Ascending aorta (tissue), 2 donors: ENCODE results near the gene HS2ST1. TPM values are rescaled to one million over a fixed set of nuclear protein-coding genes. Genes with fewer than 3 reads are reported as not detected.

Source experiments
- DNase-seq, 2 donors: peaks; one replicate each; pipeline ENCODE4 v3.0.0-alpha.2; 2019; ENCODE audit warnings: low spot score in 2 of 2
- H3K27ac ChIP-seq, 2 donors: fragments of 200-600 bp; sonication (generic); one replicate each; pipeline ENCODE4 v1.5.1; 2016 to 2017; ENCODE audit warnings: mild to moderate bottlenecking in 1 of 2
- H3K27me3 ChIP-seq: fragments of 200-600 bp; sonication (generic); one replicate; pipeline ENCODE4 v1.5.1; 2017
- H3K36me3 ChIP-seq, 2 donors: fragments of 200-600 bp; sonication (generic); one replicate each; pipeline ENCODE4 v1.5.1; 2016
- H3K4me1 ChIP-seq, 2 donors: fragments of 200-600 bp; sonication (generic); one replicate each; pipeline ENCODE4 v1.5.1; 2016 to 2017; ENCODE audit warnings: mild to moderate bottlenecking in 1 of 2
- H3K4me3 ChIP-seq, 2 donors: fragments of 200-600 bp; sonication (generic); one replicate each; pipeline ENCODE4 v1.5.1; 2016 to 2017; ENCODE audit warnings: mild to moderate bottlenecking in 1 of 2
- H3K9me3 ChIP-seq, 2 donors: fragments of 200-600 bp; sonication (generic); one replicate each; pipeline ENCODE4 v1.5.1; 2016
- intact Hi-C: fragments of 100-400 bp; cut with DNase I; formaldehyde crosslinking; loops from one replicate; pipeline ENCODE4 v1.15.1; 2023
- total RNA-seq: library from RNA; depleted of rRNA; stranded (reverse); fragments of >200 nt; gene quantifications from one replicate; pipeline ENCODE4 v1.1.0, GENCODE V29; 2016
- TF ChIP-seq, protein P1 (sequence below), 3 experiments: fragments of 200-600 bp in 2 of 3; fragments of 450-650 bp in 1 of 3; sonication (generic) in 2 of 3; IDR thresholded peaks; one replicate each; pipeline ENCODE4 v1.5.1; 2016 to 2019; ENCODE audit warnings: antibody characterized with exemption in 3 of 3, mild to moderate bottlenecking in 1 of 3, moderate library complexity in 1 of 3

HS2ST1 gene
- total RNA-seq, 1 donor from 2014 or later, result 15.8 TPM

DNA sequence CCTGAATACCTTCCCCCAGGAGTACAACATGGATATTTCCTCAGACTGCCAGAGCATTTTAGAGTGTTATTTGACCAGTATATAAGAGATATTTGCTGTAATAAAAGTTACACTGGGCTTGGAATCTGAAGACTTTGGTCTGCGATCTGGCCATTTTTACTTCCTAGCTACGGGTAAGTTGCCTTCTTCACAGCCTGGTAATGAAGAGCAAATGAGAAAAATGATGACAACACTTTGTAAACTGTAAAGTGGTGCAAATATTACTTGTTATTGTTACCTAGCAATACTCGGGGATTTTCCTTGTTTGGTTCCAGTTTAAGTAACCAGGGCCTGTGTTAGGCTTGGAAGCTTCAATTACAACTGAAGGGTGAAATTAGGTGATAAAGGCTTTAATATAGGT is 233.4 kb downstream of the HS2ST1 start:
- no peak for DNase-seq
- Histone ChIP-seq H3K4me3 (no peak overlapping the region), H3K27me3 (no peaks in the 10 kb centered on the region), H3K36me3 (no peaks in the 10 kb centered on the region), H3K9me3 (no peaks in the 10 kb centered on the region), H3K27ac (no peak overlapping the region), H3K4me1 (peaks cover 0 to 9% of the 10 kb centered on the region in 2 donors)
- TF ChIP-seq, protein P1, sequence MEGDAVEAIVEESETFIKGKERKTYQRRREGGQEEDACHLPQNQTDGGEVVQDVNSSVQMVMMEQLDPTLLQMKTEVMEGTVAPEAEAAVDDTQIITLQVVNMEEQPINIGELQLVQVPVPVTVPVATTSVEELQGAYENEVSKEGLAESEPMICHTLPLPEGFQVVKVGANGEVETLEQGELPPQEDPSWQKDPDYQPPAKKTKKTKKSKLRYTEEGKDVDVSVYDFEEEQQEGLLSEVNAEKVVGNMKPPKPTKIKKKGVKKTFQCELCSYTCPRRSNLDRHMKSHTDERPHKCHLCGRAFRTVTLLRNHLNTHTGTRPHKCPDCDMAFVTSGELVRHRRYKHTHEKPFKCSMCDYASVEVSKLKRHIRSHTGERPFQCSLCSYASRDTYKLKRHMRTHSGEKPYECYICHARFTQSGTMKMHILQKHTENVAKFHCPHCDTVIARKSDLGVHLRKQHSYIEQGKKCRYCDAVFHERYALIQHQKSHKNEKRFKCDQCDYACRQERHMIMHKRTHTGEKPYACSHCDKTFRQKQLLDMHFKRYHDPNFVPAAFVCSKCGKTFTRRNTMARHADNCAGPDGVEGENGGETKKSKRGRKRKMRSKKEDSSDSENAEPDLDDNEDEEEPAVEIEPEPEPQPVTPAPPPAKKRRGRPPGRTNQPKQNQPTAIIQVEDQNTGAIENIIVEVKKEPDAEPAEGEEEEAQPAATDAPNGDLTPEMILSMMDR (IDR thresholded peaks at IDR 0.05), result no peak
- intact Hi-C loops, result no loop called here

DNA sequence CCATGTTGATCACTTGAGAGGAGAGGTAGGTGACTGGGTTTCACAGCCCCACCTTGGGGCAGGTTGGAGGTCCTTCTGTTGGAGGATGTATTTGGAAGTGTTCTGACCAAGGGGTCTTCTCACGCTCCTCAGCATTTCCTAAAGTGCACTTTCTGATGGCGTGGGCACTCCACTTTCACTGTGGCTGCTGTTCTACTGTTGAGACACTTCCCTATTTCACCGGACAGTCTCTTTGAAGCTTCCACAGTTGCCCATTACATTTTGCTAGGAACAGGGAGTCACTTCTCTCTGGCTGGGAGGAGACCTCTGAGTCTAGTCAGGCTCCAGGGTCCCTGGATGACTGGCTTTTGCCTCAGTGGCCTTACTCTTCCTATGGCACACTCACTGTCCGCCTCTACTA is 234.2 kb downstream of the HS2ST1 start:
- TF ChIP-seq, protein P1 (IDR thresholded peaks at IDR 0.05), result no peak
- H3K9me3 ChIP-seq, result no peaks in the 10 kb centered on the region
- H3K27ac ChIP-seq, result no peak overlapping the region
- H3K4me3 ChIP-seq, result no peak overlapping the region
- peaks cover 0 to 9% of the 10 kb centered on the region in 2 donors for H3K4me1 ChIP-seq
- no peaks in the 10 kb centered on the region for H3K36me3 ChIP-seq
- H3K27me3 ChIP-seq, result no peaks in the 10 kb centered on the region
- intact Hi-C loops, result no loop called here
- DNase-seq, result no peak

DNA sequence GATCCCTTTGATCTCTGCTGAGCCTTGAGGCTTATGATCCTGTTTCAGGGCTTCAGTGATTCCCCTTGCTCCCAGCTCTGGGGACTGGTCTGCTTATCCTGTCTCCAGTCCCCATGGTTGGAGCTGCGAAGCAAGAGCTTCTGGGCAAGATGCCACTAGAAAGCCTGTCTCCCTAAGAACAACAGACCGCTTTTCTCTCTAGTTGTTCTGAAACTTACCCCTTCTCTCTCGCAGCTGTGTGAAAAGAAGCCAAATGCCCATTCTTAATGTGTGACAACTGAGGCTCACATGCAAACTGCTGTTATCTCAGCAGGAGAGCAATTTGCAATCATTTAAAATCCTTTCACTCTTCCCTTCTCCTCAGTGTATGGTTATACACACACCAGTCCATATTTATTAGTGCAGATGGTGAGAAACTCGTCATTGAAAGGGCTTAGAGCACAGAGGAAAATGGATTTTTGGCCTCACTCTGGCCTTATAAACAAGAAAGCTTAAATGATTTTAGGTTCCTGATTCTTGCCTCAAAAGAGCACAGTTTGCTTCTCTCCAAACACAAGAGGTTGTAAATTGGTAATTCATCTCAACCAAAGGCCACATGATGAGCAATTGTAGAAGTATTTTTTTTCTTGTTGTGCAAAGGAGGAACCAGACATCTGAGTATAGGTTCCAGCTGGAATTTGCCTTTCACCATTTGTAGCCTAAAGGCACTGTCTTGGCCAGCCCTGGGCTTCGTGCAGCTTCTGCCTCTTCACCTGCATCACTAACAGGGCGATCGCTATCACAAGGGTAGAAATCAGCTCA is 235.0 kb downstream of the HS2ST1 start:
- H3K36me3 ChIP-seq, result no peaks in the 10 kb centered on the region
- TF ChIP-seq, protein P1 (IDR thresholded peaks at IDR 0.05), result no peak
- no peak overlapping the region for H3K4me3 ChIP-seq
- intact Hi-C loops, result no loop called here
- no peak for DNase-seq
- no peaks in the 10 kb centered on the region for H3K9me3 ChIP-seq
- H3K27me3 ChIP-seq, result no peaks in the 10 kb centered on the region
- H3K4me1 ChIP-seq, result peaks cover 0 to 9% of the 10 kb centered on the region in 2 donors
- H3K27ac ChIP-seq, result no peak overlapping the region

DNA sequence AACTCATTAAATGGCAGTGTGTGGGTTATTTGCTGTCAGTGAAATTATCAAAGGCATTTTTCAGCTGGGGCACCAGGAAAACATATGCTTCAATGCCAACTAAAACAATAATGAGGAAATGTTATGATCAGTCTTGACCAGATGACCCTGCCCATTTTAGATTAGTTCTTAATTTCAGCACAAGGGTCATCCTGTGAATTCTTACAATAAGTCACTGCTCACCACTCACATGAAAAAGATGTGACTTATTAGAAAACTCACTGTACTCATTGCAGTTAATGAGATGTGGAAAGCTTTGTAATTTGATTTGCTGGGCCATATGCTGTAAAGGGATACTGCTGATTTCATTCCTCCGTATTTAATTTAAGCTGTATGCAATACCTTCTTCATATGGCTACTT is 235.7 kb downstream of the HS2ST1 start:
- no peak overlapping the region for H3K4me3 ChIP-seq
- no peak for DNase-seq
- intact Hi-C loops, result no loop called here
- TF ChIP-seq, protein P1 (IDR thresholded peaks at IDR 0.05), result no peak
- H3K36me3 ChIP-seq, result no peaks in the 10 kb centered on the region
- H3K27me3 ChIP-seq, result no peaks in the 10 kb centered on the region
- no peaks in the 10 kb centered on the region for H3K9me3 ChIP-seq
- H3K4me1 ChIP-seq, result peaks cover 0 to 9% of the 10 kb centered on the region in 2 donors
- no peak overlapping the region for H3K27ac ChIP-seq

DNA sequence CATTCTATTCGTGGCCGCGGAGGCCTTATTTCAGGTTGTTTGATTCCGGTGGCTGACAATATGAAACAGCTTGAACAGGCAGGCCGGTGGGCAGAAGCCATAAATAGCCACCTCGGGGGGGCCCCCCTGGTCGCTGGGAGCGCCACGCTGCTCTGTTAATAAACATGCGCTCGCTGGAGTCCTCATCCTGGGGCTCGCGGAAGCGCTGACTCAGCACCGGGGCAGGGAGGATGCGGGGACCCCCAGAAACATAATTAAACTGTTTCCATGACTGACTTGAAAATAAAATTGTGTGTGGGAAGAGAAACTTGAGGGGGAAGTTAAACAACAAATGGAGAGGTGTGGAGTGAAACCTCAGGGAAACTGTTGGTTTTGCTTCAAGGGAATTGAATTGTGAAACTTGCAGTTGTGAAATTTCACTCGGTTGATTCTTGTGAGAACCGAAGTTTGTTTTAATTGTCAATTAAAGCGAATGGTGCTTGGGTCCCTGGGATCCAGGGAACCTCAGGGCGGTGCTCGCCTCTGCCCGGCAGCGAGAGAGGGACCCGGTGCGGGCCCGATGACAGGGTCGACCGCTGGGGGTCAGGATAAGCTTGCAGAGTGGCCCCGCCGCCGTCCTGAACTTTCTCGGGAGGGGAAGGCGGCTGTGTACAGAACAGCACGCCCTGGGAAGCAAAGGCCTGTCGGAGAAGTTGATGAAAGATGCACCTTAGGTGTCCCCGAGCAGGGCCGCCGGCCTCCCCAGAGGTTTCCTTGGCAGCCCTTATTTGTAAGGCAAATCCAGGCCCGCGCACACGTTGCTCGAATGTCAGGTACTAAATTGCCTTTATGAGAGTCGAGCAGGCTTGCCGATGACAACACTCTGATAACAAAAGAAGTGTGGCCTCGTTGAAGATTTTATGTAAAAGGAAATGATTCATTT is 237.3 kb downstream of the HS2ST1 start:
- peak in 1 of 2 donors; percentile 77 for DNase-seq
- H3K27ac ChIP-seq, result peak overlapping the region in 1 of 2 donors; percentile 6
- peaks cover 0 to 9% of the 10 kb centered on the region in 2 donors for H3K4me1 ChIP-seq
- no peaks in the 10 kb centered on the region for H3K36me3 ChIP-seq
- intact Hi-C loops, result no loop called here
- no peaks in the 10 kb centered on the region for H3K9me3 ChIP-seq
- peak overlapping the region; percentile 32 to 60 for H3K4me3 ChIP-seq
- H3K27me3 ChIP-seq, result no peaks in the 10 kb centered on the region
- TF ChIP-seq, protein P1 (IDR thresholded peaks at IDR 0.05), result peak; percentile 11 to 69 (median 37)
